Stimulated activated CD4-positive, alpha-beta T cell treated with anti-CD3 and anti-CD28 coated beads, Interleukin-4, amount 100 ng/mL, for 1 hour (primary cell): Measurements from ENCODE around the gene B3GNT9.
"Not testable (repeated sequence)": the region's sequence is repeated elsewhere in the genome, so short reads cannot be mapped to it uniquely, and the experiment has no call there.

Source experiments
- DNase-seq: peaks from one replicate; pipeline ENCODE4 v3.0.0-alpha.2; 2020

The B3GNT9 gene

GRCh38 chr16:67149276-67150046, 1.3 kb downstream of the B3GNT9 start:
- no peak for DNase-seq

GRCh38 chr16:67148656-67149275, 2.0 kb downstream of the B3GNT9 start:
- no peak for DNase-seq

GRCh38 chr16:67148221-67148620, 2.6 kb downstream of the B3GNT9 start:
- DNase-seq, result no peak

GRCh38 chr16:67147437-67148140, 3.2 kb downstream of the B3GNT9 start:
- DNase-seq, result no peak

GRCh38 chr16:67146523-67147357, 4.1 kb downstream of the B3GNT9 start:
- DNase-seq, result no peak

- no peak for DNase-seq
Measured at GRCh38 chr16:67145746-67146145, 5.1 kb downstream of the B3GNT9 start.

GRCh38 chr16:67144943-67145342, 5.9 kb downstream of the B3GNT9 start:
- DNase-seq, result no peak

- no peak for DNase-seq
Measured at GRCh38 chr16:67142342-67142741, 8.5 kb downstream of the B3GNT9 start.

- no peak for DNase-seq
Measured at GRCh38 chr16:67141391-67141790, 9.4 kb downstream of the B3GNT9 start.

- no peak for DNase-seq
Measured at GRCh38 chr16:67137605-67138004, 13.2 kb downstream of the B3GNT9 start.

GRCh38 chr16:67129422-67129821, 21.4 kb downstream of the B3GNT9 start:
- no peak for DNase-seq

- no peak for DNase-seq
Measured at GRCh38 chr16:67128887-67129286, 21.9 kb downstream of the B3GNT9 start.

GRCh38 chr16:67128417-67128816, 22.4 kb downstream of the B3GNT9 start:
- DNase-seq, result no peak

GRCh38 chr16:67122799-67123198, 28.0 kb downstream of the B3GNT9 start:
- DNase-seq, result not testable (repeated sequence)

GRCh38 chr16:67120025-67120424, 30.8 kb downstream of the B3GNT9 start:
- no peak for DNase-seq

GRCh38 chr16:67117716-67118115, 33.1 kb downstream of the B3GNT9 start:
- DNase-seq, result no peak

GRCh38 chr16:67116388-67117311, 34.1 kb downstream of the B3GNT9 start:
- DNase-seq, result no peak

GRCh38 chr16:67115639-67116038, 35.2 kb downstream of the B3GNT9 start:
- DNase-seq, result no peak

- DNase-seq, result no peak
Measured at GRCh38 chr16:67114793-67115192, 36.0 kb downstream of the B3GNT9 start.

GRCh38 chr16:67112591-67113399, 38.0 kb downstream of the B3GNT9 start:
- no peak for DNase-seq

- DNase-seq, result no peak
Measured at GRCh38 chr16:67111951-67112444, 38.8 kb downstream of the B3GNT9 start.
